NCI-H748 (cell line): ENCODE results near the gene KIF5C.
A peak's percentile ranks its signal among the peaks of the same experiment; 100 is the strongest.
"Not testable (repeated sequence)": the region's sequence is repeated elsewhere in the genome, so short reads cannot be mapped to it uniquely, and the experiment has no call there.

ENCODE experiments used
- DNase-seq: peaks from one replicate; lab custom pipeline; 2025; ENCODE audit not compliant: unreplicated experiment; lab: John Stamatoyannopoulos, UW

Gene KIF5C

DNA sequence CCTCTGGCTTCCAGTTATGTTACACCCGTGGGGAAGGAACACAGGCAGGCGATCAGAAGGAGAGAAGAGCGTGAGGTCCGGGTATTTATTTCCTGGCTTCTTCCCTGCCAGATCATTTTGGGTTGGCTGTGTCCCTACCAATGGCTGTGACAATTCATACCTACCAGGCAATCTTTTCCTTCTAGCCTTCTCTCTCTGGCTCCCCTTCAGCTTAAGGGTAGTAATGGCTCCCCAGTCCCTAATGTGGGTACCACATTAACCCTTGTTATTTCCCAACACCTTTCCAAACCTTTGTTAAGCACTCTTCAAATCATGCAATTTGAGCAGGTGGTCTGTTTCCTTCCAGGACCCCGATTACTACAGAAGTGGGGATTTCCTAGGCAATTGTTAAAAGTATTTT, 84.7 kb downstream of the KIF5C start:
- no peak for DNase-seq

DNA sequence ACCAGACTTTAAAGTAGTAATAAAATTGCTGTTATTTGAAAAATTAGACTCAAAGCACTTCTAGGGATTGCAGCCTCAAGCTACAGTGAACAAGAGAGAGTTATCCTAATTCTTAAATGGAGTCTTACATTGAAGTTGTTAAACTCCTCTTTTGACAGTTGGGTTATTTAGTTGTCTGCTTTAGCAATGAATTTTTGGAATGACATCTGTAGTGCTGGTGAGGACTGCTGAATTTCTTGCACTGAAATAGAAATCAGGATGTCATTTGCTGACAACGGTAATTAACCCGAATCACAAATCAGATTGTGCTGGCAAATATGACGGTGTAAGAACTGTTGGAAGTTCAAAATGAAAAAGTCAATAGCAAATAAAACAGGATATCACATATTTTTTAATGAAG, 85.5 kb downstream of the KIF5C start:
- DNase-seq, result no peak

DNA sequence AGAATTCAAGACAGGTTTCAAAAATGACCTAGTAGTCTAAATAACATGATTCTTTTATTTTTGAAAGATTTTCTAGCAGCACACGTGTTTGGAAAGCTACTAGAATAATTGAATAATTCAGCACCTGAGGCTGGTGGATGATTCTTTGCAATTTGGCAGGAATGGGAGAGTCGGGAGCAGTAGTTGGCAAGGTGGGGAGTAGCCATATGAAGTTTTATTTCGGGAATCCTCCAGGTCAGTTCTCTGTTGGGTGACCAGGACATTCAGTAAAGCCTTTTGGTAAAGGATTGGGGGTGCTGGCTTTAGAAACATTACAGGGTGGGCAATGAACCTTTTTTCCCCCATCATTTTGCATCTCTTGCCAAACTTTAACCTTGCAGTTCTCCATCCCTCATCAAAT, 88.4 kb downstream of the KIF5C start:
- DNase-seq, result no peak

DNA sequence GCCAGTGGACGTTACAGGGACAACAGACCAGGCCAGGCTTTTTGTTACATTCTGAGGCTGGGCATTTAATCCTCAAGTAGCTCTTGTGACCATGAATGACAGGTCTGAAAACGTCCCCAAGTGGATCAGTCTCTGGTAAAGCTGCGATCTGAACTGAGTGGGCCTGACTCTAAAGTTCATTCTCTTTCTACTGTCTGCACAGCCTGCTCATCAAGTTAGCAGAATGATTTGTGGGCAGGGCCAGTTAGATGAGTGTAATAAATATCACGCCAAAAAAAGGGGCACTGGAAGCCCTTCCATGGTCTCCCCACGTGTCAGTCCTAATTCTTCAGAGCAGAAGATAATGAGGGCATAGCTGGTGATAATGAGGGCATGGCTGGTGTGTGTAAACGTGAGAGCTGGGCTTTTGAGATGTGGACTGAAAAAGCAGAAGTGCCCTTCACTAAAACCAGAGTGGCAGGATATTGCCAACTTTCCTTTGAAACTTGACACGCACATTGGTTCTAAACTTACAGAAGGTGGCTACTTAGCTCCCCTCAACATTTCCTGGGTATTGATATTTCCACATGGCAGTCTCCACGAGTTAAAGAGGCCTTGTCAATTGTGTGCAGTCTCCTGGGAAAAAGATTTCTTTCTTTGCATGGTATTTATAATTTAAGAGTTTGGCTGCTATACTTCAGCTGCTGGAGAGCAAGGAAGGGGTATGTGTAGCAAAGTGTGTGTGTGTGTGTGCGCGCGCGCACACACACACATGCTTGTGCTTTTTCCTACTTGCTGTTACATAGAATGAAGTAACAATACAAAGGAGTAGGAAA, 90.8 kb downstream of the KIF5C start:
- no peak for DNase-seq

DNA sequence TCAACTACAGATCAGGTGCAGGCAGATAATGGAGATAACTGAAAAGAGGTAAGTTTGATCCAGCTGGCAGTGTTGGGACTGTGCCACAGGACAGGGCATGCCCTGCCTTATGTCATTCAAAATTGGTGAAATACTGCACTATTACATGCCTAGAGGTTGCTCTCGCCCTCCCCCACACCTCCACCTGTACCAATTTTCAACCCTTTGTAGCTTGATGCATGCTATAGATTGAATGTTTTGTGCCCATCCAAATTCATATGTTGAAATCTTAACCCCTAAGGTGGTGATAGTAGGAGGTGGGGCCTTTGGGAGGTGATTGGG, 91.4 kb downstream of the KIF5C start:
- DNase-seq, result no peak

DNA sequence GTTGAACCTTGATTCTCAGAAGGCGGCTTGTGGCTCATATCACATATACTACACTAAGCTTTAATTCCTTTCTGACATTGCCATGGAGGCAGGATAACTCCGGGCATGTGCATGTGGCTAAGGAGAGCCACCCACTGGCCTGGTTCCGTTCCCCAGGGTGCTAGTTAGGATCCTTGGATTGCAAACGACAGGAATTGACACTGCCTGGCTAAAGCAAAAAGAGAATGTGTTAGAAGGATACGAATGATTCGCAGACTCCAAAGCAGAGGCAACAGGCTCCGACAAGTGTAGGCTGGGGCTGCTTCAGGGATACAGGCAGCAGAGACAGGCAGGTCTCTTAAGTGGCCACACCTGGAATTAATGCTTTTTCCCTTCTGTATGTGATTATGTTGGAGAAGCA, 92.0 kb downstream of the KIF5C start:
- DNase-seq, result no peak

DNA sequence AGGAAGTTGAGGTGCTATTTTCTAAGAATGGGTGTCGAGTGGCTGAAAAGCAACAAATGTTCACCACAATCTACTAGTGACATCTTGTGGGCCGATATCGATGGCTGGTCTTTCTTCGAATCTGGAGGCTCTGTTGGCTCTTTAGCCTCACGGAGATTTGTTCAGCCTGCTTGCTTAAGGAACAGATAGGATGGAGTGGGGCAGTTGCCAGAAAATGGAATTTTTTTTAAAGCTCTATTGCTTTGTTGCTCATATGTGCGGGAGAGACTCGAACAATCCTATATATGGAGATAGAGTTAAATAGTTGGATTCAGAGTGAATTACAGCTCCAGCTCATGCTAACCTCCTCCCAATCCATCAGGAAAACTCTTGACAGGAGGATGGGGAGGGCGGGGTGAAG, 92.6 kb downstream of the KIF5C start:
- DNase-seq, result peak; percentile 6

DNA sequence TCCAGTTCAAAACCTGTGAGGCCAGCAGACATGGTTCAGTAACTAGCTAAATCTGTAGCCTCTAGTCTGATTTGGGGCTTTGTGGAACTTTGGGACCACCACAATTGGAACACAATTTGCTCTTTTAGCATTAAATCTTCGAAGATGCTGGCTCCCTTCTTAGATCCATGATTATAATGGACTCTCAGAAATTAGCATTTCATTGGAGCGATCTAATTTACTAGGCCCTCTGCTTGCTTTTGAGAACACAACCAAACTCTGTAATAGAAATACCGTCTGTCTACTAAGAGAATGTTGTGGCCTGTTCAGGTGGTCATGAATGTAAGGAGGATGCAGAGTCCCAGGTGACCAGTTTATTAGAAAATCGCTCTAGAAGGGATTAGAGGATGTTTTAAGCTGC, 93.3 kb downstream of the KIF5C start:
- DNase-seq, result no peak

DNA sequence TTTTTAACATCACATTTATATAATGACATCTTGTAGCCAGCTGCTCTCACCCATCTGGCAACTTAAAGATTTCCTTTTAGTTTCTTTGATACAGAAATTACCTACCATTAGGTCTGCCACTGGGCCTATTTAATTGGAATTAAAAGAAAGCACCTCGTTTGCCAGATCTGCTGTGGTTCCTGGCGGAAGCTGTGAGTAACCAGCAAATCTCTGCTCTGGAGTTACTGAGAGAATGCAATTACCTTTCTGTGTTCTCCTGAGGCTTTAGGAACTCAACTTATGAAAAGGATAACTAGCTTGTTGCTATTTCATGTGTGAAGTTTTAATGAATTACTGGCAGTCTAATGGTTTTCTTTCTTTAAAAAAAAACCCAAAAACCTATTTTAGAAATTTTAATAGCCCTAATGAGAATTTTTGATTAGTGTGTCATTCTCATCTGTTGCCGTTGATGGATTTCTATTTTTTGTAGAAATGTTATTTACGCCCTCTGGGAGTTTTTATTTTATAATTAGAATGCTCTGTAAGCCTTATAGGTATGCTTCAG, 93.8 kb downstream of the KIF5C start:
- no peak for DNase-seq

DNA sequence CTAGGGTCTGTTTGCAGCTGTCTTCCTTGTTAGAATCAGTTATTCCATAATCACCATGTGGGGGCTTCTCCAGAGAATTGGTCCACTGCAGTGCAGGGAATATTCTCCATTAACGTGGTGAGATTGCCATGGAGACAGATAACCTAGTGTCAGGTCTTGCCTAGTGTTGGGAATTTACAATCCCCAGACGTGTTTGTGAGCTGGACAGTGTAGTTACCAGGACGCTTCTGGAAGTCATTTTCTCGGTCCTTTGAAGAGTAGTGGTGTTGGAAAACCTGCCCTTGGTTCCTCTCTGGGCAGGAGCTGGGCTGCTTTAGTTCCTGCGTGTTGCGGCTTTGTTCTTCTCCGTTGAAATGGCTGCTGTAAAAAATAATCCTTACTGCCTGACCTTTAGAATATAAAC, 94.6 kb downstream of the KIF5C start:
- no peak for DNase-seq

DNA sequence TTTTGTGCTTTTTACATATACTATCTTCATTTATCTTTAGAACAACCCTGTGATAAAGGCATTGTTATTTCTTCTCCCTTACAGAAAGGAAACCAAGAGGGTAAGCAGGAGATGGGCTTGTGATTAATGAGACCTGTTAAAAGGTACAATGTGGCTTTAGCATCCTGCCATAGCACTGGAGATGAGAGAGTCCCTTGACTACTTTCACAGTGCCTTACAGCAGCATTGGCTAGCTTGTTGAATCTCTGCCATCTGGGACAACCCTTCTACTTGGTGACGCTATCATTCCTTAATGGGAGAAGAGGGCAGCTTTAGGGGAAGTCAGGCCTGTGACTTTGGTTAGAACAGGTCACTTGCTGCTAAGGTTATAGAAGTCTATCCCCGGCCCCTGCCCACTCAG, 95.4 kb downstream of the KIF5C start:
- DNase-seq, result no peak

DNA sequence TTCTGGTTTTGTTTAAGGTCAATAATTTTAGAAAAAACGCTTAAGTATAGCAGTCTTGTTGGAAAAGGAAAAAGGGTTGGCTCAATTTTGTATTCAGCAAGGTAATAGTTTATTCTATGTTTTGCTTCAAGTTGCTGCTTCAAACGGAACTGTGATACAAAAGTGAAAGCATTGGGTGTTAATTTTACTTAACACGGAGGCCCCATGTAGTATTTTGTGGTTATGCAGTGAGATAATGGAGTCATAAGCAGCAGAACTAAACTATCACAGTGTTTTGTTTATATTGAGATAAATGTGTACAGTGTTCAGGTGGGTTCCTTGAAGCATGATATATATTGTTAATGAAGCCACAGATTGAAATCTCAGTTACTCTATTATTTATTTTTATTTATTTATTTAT, 96.5 kb downstream of the KIF5C start:
- DNase-seq, result no peak

DNA sequence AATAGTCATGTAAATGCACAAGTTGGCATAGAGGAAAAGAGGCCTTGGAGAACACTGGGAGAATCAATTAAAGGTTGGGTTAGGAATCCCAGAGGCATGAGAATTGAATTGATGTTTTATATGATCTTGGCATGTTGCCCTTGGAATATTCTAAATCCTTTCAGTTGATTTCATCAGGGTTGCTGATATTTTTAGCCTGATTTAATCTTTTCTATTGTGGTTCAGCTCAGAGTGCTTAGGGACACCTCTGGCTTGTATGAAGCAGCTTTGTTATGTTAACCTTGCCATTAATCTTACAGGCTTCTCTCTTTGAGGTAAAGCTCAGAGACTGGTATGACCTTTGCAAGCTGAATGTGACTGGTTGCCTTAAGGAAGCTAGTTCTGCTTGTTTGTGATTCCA, 99.1 kb downstream of the KIF5C start:
- DNase-seq, result no peak

DNA sequence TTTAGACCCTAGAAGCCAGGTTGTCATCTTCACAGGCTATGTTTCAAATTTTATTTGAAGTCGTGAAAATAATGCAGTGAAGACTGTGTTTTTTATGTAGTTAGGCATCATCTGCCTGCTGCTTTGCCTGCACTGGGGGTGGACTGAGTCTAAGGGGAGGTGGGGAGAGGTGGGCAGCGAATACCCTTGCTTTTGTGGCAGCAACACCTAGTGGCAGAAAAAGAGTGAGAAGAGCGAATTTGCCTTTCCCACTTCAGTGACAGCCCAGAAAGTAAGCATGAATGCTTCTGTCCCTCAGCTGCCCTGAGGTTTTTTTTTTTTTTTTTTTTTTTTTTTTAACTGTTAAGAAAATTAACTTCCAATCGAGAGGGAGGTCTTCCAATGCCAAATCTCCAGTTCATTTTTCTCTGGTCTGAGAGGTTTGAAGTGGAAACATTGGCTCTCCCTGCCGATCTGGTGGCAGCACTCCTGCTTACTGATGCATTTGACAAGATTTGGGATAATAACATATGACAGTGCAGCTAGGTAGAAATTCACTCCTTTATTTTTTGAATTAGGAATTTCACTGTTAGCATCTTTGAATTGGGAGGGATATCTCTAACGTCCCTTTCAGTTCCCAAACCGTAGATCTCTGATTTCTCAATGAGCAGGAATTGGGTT, 103.1 kb downstream of the KIF5C start:
- peak; percentile 21 for DNase-seq

DNA sequence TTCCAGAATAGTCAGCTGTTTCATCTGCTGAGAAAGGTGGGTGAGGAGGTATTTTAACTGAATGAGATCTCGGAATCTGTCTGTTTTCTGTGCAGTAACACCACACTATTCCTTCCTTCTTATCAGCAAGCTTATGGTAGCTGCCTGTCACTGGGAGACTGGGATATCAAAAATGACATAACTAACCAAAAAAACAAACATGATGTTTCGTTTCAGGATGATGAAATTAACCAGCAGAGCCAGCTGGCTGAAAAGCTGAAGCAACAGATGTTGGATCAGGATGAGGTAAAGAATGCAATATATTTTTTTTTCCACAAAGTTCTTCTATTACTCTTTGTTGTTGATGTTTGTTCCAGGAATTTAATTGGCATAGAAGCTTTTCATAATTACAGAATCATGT, 103.7 kb downstream of the KIF5C start:
- no peak for DNase-seq

DNA sequence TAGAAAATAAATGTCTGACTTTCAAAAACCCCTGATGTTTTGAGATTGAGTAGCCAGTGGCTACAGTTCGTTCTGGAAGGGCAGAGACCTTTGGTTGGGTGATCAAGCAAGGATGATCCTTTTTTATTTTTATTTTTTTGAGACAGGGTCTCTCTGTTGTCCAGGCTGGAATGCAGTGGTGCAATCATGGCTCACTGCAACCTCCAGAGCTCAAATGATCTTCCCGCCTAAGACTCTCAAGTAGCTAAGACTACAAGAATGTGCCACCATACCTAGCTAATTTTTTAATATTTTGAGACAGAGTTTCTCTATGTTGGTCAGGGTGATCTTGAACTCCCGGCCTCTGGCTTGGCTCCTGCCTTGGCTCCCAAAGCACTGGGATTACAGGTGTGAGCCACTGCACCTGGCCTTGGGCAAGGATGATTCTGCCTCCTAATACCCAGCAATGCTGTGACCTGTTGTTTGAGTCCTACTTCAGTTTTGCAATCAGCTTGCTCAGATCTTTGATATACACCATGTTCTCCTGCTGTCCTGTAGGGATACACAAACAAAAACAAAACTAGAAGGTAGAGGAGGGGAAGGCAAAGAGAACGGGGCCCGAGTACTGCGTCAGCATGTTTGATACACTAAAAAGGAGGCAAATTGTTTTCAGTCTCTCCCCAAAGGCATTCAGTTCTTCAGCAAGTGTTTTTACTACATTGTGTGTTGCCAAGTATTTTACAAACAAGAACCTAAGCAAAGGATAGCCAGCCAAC, 104.3 kb downstream of the KIF5C start:
- DNase-seq, result no peak

DNA sequence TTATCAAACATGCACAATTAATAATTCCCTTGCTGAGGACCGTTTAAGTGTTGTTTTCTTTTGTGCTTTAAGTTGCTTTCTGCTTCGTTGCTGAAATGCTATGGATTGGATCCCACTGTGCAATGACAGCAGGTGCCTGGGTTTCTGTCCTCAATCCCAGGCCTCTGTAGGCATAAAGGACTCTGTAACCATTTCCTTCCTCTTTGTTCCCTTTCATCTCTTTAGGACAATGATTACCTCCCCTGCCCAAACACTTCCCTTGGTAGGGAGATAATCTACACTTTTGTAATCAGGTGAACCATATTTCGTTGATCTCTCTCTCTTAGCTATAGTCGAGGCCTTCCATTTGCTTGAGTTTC, 104.9 kb downstream of the KIF5C start:
- no peak for DNase-seq

DNA sequence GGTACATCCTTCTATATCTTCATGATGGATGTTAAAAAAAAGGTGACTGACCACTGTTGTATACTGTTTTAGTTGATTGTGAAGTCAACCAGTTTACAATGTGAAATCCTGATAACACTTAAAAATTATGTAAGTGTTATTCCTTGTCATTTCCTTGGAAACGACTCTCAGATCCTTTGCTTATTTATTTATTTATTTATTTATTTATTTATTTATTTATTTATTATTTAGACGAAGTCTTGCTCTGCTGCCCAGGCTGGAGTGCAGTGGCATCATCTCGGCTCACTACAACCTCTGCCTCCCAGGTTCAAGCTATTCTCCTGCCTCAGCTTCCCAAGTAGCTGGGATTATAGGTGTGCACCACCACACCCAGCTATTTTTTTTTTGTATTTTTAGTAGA, 105.5 kb downstream of the KIF5C start:
- not testable (repeated sequence) for DNase-seq

DNA sequence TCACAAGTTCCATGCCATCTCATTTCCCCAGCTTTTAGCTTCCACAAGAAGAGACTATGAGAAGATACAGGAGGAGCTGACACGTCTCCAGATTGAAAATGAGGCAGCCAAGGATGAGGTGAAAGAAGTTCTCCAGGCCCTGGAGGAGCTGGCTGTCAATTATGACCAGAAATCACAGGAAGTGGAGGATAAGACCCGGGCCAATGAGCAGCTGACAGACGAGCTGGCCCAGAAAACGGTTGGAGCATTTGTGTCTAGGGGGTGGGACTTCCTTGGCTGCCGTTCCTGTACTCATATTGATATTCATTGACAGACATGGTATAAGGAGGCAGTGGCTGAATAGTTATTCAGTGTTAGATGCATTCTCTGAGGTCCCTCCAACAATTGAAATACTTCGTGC, 106.3 kb downstream of the KIF5C start:
- no peak for DNase-seq

DNA sequence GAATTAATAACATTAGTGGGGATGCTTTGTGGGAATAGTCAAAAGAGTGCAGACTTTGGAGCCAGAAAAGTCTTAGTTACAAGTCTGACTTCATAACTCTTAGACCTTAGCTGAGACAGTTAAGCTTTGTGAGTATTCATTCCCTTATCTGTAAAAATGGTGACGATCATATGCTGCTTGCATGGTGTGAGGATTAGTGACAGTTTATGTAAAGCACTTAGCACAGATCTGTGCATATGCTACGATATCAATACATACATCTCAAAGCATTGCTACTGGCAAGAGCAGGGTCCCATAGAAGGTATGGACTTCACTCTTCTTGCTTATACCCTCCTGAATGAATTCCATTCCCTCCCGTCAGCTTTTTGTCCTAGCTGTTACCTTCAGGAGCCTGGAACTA, 106.8 kb downstream of the KIF5C start:
- DNase-seq, result no peak

DNA sequence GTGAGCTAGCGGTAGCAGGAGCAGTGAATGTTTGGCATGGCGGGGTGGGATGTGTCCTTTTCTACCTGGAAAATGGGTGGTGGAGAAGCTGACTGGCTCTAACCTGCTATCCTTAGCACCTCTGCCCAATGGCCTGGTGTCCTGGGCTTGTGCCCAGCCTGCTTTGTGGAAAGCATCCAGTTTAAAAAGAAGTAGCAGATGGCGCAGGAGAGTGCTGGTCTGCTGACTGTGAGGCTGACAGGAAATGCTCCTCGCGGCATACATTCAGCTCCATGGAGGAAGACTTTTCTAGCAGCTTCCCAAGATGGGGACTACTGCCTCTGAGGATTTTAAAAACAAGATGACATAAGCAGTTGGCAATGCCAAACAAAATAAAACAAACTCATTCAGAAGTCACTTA, 107.3 kb downstream of the KIF5C start:
- no peak for DNase-seq

DNA sequence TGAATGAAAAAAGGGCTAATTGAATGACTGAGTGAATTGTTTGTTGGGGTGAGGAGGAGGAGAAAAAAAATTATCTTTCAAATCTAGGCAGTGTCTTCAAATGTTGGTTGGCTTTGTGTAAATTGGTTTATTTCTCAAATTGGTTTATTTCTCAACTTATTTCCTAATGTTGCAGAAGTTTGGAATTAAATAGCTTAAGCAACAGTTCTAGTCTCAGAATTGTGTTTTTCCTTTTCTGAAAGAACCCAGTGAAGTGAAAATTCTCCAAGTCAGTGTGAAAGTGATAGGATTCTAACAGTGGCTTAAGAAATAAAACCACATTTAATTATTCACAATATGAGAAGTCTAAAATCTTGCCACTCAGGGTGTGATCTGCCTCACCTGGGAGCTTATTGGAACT, 108.9 kb downstream of the KIF5C start:
- no peak for DNase-seq
